GM12891 (cell line): ENCODE data around the gene MTHFR.

Experiments
- POLR2A ChIP-seq: IDR thresholded peaks from 2 replicates; pipeline ENCODE4 v1.6.1; 2011; ENCODE audit warnings: low read depth, low read length, control low read depth
- POLR2AphosphoS5 ChIP-seq: IDR thresholded peaks from 2 replicates; pipeline ENCODE4 v1.6.1; 2011; ENCODE audit warnings: low read depth, low read length, control low read depth
- POU2F2 ChIP-seq: IDR thresholded peaks from 2 replicates; pipeline ENCODE4 v1.6.1; 2011; ENCODE audit warnings: low read depth, mild to moderate bottlenecking, control low read depth, low read length, moderate library complexity
- TAF1 ChIP-seq: IDR thresholded peaks from 2 replicates; pipeline ENCODE4 v1.6.1; 2011; ENCODE audit warnings: low read depth, low read length, control low read depth

DNA sequence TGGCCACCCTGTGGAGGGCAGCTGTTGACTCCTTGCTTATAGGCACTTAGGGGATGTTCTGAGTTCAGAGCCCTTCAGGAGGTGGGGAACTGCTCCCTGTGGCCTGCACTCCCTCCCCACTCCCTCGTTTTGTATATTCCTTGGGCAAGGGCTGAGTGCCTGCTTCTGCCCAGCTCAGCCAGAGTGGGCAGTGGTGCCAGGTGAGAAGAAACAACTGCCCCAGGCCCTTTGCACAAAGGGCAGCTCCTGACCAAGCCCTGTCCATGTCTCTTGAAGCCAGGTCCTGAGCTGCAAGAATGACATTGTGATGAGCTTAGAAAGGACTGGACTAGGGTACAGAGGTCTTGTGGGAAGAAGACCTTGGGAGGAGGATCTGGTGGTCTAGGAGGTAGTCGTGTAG, 67.7 kb downstream of the MTHFR start:
- TF ChIP-seq POLR2AphosphoS5 (no peak), TAF1 (no peak), POU2F2 (no peak), POLR2A (no peak)
